HS-5 (cell line): ENCODE data around the gene CEP95.
A peak's percentile ranks its signal among the peaks of the same experiment; 100 is the strongest.
"Not testable (repeated sequence)": the region's sequence is repeated elsewhere in the genome, so short reads cannot be mapped to it uniquely, and the experiment has no call there.

Experiments
- DNase-seq: peaks from one replicate; pipeline ENCODE4 v3.0.0-alpha.2; 2012; ENCODE audit warnings: low read depth

The CEP95 gene, protein sequence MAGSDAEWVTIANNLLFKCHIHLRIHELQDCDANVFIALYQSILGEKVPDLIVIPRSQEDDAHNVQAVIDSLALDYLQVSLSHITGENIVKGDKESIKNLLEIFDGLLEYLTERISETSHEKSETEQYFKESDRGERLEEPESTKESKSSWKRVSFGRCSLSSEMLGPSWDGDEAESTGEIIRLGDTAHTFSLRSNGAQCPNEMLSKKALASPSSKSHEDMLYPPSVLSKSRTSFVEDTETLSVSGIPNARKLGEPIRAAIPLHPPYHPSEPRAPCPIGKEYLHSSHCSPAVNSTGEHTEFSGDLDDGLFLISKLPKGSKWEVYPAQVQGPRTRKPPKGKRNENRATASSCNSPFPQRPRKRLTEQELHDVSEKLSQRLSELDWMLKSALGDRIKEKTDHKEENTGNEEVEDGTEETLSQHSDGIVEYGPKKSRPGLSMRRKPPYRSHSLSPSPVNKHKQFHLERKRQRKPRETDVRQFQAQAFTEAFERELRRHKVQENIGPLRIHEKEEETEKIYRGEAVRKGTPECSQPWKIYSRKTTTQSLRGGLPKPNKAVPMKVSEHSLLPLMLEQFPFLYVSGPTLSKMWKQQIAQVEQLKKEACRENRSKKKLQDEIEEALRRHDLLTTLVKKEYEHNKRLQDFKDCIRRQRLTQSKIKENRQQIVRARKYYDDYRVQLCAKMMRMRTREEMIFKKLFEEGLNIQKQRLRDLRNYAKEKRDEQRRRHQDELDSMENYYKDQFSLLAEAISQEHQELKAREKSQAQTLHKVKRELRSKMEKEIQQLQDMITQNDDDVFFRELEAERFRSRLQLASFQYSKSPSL

DNA sequence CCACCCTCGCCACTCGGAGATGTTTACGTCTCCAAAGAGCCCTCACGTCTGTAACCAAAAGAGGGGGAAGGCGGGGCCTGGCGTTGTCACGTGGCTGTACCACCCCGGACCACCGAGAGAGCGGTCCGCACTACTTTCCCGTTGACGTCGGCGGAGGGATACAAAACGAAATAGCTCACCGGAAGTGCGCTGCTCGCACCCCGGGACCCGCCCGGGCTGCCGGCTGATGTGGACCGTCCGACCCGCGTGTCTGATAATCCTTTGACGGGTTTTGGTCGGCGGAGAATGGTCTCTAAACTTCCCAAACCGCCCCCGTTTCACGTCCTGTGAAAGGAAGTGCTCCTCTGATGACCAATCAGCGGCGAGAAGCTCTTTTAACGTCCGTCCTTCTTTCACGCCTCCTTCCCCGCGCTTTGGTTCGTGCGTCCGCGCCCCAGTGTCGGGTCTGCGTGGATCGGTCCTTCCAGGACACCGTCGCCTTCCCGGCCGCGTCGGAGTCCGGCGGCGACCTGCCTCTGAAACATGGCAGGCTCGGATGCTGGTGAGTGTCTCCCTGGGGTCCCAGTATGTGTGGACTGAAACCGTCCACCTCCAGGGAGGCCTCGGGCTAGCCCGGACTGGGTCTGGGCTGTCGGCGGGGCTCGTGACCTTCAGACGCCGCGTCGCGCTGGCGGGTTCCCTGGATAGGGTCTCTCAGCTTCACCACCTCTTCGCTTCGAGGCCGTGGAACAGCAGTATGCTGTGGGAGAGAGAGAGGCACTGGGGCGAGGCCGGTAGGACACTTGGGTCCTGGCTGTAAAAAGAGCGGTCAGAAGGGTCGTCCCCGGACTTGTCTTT is at the start of gene CEP95:
TSS of gene CEP95 (plus strand) at position 402 of the 837 bp plus-strand sequence. CDS start at position 523, 121 bp downstream.
- peak; percentile 93 for DNase-seq

DNA sequence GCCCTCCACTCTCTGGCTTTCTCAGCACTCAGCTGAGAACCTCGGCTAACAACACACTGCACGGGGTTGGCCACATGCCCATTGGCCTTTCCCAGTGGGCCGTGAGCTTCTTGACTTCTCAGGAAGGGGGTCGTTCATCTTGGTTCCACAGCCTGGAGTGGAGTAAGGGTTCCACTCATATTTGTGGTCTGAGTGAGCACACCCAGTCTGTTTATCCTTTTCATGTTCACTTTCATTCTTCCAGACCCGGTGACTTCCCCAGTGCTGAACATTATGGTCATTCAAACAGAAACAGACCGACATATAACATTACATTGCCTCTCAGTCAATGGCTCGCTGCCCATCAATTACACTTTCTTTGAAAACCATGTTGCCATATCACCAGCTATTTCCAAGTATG is 49.6 kb upstream of the CEP95 start:
- no peak for DNase-seq

DNA sequence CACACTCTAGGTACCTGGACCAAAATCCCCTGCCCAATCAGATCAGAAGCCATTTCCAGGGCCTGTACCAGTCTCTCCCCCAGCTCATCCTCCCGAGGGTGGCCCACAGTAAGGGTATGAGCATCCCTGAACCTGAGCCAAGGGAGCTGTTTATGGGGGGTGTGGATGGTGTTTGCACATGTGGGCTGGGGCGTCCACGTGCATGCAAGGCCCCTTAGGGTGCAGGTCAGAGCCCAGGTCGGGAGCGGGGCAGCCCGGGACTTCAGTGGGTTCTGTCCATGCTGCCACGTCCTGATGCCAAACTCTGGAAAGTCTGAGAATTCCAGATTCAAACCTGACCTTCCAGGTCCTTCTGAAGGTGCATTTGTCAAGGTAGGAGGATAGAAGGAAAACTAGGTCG is 48.0 kb upstream of the CEP95 start:
- DNase-seq, result no peak

DNA sequence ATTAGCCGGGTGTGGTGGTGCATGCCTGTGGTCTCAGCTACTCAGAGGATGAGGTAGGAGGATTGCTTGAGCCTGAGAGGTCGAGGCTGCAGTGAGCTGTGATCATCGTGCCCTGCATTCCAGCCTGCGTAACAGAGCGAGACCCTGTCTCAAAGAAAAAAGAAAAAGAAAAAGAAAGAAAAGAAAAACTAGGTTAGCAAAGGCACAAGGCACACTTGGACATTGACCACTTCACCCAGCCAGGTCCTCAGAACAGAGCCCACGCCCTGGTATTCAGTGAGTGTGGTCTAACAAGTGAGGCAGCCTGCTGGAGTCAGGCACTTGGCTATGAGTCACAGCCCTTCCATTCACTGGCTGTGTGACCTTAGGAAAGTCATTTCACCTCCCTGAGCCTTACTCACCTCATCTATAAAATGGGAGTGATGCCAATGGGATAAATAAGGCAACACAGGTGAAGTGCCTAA is 47.5 kb upstream of the CEP95 start:
- DNase-seq, result peak; percentile 52

DNA sequence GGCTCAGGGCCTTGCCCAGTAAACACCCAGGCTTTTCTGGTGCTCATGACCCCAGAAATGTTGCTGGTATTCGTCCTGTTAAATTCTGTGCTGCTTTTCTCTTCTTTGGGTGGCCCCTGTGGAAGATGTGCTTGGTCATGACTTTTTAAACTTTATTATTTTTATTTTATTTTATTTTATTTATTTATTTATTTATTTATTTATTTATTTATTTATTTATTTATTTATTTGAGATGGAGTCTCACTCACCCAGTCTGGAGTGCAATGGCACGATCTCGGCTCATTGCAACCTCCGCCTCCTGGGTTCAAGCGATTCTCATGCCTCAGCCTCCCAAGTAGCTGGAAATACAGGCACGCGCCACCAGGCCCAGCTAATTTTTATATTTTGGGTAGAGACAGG is 47.0 kb upstream of the CEP95 start:
- not testable (repeated sequence) for DNase-seq

DNA sequence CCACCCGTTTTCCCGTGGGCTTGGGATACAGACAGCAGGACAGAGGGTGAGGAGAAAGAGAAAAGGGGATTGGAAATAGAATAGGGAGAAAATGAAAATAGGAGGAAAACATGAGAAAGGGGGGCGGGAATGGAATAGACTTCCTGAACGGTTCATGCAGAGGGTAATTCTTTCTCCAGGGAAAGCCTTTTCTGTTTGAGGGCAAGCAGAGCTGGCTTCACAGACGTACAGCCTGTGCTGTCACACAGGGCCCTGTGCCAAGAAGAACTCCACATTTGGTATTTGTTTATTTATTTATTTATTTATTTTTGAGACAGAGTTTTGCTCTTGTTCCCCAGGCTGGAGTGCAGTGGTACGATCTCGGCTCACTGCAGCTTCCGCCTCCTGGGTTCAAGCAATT is 45.8 kb upstream of the CEP95 start:
- DNase-seq, result no peak

DNA sequence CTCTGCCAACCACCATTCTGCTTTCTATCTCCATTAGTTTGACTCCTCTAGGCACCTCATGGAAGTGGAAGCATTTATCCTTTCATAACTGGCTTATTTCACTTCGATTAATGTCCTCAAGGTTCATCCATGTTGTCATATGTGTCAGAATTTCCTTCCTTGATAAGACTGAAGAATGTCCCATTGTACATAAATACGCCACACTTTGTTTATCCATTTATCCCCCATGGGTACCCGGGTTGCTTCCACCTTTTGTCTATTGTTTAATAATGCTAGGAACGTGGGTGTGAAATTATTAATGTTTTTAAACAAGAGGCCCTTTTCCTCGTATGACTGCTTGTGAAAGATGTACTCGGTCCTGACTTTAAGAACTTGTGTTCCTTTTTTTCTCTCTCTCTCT is 45.0 kb upstream of the CEP95 start:
- DNase-seq, result no peak

DNA sequence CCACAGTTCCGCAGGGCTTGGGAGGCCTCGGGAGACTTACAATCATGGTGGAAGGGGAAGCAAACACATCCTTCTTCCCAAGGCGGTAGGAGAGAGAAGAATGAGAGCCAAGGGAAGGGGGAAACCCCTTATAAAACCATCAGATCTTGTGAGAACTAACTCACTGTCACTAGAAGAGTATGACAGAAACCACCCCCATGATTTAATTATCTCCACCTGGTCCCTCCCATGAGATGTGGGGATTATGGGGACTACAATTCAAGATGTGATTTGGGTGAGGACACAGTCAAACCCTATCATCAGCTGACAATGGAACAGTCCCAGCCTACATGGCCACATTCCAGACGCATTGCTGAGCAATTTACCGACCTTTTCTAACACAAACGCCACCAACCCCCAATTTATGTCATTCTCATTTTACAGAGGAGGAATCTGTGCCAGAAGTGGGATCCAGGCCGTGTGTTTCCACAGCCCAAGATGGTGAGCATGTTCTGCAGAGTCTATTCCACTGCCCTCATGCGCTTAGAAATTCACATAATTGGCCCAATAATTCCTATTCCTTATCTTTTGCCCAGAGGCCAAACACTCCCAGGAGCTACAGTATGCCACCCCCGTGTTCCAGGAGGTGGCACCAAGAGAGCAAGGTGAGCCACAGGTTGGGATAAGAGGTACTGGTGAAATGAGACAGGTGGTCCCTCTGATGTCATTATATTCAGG is 40.6 kb upstream of the CEP95 start:
- no peak for DNase-seq

DNA sequence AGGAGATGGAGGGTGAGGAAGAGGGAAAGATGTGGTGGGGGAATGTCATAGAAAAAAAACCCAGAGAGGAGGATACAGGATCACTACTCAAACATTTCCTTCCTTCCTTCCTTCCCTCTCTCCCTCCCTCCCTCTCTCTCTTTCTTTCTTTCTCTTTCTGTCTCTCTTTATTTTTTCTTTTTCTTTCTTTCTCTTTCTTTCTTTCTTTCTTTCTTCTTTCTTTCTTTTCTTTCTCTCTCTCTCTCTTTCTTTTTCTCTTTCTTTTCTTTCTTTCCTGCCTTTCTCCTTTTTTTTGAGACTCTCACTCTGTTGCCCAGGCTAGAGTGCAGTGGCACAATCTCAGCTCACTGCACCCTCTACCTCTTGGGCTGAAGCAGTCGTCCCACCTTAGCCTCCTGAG is 39.9 kb upstream of the CEP95 start:
- DNase-seq, result not testable (repeated sequence)

DNA sequence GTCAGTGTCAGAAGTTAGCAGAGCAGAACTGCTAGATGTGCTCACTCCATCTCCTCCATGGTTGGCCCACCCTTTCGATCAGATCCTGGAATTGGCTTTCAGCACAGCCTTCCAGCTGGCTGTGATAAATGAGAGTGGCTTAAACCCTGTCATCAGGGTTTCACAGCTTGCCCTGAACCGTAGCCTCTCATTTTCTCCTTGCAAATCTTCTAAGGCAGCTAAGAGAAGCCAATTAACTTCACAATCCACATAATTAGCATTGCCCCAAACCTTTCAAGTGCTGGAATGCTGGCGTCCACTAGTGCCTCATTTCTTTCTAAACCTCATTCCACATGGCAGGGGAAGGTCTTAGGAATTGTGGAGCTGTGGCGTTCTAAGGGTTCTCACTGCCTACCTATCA is 36.2 kb upstream of the CEP95 start:
- no peak for DNase-seq

DNA sequence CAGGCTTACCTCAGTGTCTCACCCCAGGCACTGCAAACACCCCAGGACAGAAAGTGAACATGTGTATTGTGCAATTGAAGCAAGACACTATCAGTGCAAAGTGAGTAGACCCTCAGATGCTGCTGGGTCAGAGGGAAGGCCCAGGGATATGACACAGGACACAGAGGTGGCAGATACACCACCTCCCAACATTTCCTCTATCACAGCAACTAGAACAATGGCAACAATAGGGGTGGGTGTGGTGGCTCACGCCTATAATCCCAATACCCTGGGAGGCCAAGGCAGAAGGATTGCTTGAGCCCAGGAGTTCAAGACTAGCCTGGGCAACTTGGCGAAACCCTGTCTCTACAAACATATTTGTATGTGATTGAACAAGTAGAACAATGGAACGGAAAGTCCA is 35.3 kb upstream of the CEP95 start:
- DNase-seq, result no peak

DNA sequence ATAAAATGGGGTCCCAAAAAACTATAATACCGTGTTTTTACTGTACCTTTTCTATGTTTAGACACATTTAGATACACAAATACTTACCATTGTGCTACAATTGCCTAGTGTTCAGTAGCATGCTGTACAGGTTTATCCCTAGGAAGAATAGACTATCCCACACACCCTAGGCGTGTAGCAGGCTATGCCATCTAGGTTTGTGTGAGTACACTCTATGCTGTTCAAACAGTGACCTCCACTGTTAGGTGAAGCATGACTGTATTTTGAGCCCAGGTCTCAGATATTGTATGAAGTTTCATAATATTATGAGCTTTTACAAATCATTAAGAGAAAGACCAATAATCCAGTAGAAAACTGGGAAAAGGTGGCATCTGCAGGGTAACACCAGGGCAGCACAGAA is 34.2 kb upstream of the CEP95 start:
- DNase-seq, result no peak

DNA sequence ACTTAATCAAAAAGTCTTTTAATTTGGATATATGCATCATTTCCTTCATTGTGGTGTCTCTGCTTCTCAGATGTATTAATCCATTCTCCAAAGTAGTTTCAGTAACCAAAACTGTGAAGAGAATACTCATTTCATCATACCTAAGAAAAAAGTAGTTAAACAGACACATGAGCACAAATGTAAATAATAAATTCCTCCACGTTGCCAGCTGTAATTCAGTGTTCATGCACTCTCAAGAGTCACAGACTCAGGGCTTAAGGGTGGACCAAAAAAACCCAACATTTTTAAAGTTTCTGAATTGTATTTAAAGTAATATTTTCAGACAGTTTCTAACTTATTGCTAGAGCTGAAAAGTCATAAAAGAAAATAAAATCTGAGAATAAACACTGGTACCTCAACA is 28.9 kb upstream of the CEP95 start:
- no peak for DNase-seq

DNA sequence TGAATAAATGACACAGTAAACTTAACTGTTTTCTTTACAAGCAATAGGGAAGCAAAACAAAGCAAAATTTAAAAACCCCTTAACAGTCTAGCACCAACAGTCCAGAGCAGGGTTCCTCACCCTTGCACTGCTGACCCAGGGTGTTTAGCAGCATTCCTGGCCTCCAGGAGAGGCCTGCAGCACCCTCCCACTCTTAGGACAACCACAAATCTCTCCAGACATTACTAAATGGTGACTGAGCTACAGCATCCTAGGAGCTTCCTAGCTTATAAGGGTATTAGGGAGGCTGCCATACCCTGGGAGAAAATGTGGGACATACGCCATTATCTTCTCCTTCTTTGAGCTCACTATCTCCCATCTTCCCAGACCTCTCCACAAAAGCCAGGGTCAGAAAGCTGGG is 25.8 kb upstream of the CEP95 start:
- DNase-seq, result no peak

DNA sequence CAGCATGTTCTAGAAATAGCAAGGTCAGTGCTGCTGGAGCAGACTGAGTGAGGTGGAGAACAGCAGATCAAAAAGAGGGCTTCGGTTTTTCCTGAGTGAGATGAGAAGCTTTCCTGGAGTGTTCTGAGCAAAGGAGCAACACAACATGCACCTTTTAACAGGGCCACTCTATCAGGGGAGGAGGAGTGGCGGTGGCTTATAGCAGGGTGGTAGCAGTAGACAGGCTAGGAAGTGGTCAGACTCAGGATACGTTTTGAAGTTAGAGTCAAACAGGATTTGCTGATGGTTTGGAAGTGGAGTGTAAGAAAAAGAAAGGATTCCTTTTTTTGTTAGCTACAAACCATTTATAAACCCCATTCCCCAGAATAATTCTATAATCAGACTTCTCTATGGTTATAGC is 22.4 kb upstream of the CEP95 start:
- DNase-seq, result no peak

DNA sequence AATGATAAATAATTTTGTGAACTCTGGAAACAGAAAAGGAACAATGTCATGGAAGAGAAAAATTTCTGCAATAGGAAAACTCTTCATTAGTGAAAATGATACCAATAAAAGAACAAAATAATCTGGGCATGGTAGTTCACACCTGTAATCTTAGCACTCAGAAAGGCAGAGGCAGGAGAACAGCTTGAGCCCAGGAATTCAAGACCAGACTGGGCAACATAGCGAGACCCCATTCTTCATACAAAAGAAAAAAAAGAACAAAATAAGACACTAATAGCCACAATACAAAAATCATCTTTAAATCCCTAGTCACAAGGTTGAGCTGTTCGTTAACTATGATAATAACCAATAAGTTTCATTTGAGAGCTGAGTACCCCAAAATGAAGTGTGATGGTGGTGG is 18.5 kb upstream of the CEP95 start:
- no peak for DNase-seq

DNA sequence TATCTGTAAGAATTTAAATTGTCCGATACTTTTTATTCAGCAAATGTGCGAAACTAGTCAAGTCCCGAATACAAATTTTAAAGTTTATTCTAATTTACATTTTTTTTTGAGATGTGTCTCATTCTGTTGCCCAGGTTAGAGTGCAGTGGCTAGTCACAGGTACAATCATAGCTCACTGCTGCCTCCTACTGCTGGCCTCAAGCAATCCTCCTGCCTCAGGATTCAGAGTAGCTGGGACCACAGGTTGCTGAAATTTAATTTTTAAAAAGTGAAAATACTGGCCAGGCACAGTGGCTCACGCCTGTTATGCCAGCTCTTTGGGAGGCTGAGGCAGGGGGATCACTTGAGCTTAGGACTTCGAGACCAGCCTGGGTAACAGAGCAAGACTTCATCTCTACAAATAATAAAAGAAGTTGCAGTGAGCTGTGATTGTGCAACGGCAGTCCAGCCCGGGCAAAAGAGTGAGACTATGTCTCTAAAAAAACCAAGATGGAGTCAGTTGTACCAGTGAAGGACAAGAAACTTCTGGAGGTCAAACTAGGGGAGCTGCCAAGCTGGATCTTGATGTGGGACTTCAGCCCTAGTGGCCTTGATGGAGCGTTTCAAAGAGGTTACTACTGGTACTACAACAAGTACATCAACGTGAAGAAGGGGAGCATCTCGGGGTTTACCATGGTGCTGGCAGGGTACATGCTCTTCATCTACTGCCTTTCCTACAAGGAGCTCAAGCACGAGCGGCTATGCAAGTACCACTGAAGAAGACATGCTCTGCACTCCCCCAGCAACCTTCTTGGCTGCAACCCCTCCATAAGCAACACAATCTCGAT is 15.5 kb upstream of the CEP95 start:
- no peak for DNase-seq

DNA sequence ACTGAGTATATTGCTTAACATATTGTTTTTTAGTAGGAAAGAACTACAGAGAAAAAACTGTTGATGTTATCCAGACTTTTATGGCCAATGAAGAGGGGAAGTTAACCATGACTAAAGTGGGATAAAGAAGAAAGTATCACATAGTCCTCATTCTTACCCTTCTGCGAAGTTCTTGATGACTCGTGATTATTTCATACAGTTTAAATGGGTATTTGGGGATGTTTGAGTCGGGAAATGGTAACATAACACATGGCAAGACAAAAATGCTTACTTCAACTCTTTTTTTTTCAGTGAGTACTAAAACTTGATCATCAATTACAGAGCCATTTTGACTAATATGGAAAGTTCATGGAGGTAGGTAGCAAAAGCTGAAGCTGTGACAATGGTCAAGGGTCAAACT is 14.8 kb upstream of the CEP95 start:
- DNase-seq, result peak; percentile 31

DNA sequence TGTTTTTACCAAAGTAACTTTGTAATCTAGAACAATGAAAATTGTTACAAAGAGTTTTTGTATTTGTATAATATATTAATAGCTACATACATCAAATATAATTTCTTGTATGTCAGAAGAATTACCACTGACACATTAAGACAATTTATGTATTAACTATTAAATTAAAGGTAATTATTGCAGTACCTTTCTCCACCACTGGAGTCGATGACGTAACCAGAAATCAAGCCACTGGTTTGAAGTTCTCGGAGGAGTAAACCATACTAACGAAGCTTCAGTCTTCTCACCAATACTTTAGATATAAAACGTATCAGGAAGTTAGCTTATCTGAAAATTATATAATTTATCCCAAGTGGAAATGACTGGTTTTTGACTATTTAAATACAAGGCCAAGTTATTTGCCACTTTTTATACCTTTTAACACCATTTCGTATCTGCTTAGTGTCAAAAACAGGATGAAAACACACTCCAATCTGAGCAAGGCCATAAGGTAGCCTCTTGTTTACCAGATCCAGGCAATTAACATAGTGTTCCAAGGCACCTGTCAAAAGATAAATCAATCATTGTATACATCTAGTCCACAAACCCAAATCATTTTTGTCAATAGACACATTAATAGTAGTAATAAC is 14.2 kb upstream of the CEP95 start:
- no peak for DNase-seq

DNA sequence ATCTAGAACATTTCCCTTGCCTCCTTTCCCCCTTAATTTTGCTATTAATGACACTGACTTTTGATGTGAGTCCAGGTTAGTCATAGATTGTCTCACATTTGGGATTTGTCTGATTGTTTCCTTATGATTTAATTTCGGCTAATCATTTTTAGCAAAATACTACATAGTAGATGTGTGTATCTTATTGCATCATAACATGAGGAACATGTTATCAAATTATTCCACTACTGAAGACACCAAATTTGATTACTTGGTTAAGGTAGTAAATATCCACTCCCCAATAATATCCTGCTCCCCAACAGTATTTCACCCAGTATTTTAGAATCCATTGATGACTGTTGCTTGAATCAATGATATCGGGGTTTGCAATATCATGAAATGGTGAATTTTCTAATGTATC is 12.7 kb upstream of the CEP95 start:
- DNase-seq, result no peak
